Stimulated activated CD4-positive, alpha-beta T cell treated with anti-CD3 and anti-CD28 coated beads, Interleukin-1b, Interleukin-23, amount 100 ng/mL, for 24 hours (primary cell): Measurements from ENCODE around the gene UHRF1.
A peak's percentile ranks its signal among the peaks of the same experiment; 100 is the strongest.
"Not testable (repeated sequence)": the region's sequence is repeated elsewhere in the genome, so short reads cannot be mapped to it uniquely, and the experiment has no call there.

Source experiments
- DNase-seq, 4 experiments: peaks; one replicate each; pipeline ENCODE4 v3.0.0-alpha.2; 2020; ENCODE audit warnings: low read depth in 4 of 4, low spot score in 1 of 4

UHRF1 gene

GRCh38 chr19:4970558-4971423 is 61.5 kb downstream of the UHRF1 start:
- no peak for DNase-seq

GRCh38 chr19:4971424-4971793 is 62.1 kb downstream of the UHRF1 start:
- peak in 1 of 4 experiments; percentile 24 for DNase-seq

DNA sequence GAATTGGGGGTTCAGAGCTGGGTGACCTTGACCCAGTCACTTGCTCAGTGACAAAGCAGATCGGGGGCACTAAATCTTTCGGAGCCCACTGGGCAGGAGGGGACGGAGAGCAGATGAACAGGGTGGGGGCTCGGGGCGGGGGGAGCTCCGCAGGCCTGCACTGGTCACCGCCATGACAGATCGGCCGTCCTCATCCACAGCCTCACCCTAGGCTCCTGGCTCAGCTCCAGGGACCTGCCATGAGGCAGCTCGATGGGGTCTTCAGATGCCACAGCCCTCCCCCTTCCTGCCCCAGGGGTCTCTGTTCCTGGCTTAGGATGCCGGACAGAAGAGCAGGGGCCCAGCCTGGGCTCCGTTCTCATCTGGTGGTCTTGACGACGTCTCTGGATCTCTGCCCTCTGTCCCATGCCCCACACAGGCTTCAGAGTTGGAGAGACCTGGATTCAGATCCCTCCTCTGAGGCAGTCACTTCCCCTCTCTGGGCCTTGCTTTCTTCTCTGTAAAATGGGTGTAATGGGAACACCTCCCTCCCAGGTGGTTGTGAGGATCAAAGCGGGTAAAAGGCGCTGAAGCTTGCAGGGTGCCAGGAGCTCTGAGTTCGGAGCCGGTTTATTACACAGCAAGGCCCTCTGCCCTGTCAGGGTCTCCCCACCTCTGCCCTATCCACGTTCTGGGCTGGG is 62.7 kb downstream of the UHRF1 start:
- no peak for DNase-seq

- DNase-seq: no peak
Observed at GRCh38 chr19:4972509-4973230, 63.4 kb downstream of the UHRF1 start.

DNA sequence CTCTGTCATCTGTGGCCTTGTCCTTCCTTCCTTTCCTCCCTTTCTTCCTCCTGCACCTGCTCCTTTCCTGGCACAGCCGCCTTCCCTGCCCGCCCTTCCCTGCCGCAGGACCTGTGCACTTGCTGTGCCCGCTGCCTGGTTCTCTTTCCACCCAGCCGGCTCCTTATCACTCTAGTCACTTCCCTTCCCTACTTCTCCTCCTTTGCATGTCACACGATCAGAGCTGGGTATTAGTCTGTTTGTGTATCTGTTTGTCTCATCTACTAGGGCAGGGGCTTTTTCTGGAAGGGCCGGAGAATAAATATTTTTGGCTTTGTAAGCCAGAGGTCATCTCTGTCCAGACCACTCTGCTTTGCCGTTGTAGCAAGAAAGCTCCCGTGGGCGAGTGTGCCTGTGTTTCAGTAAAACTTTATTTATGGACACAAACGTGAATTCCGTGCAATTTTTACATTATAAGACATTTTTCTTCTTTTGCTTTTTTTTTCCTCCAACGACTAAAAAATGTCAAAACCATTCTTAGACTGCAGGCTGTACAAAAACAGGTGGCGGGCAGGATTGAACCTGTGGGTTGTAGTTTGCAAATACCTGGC is 65.7 kb downstream of the UHRF1 start:
- DNase-seq: no peak

GRCh38 chr19:4975601-4976000 is 66.3 kb downstream of the UHRF1 start:
- not testable (repeated sequence) for DNase-seq

GRCh38 chr19:4976401-4977298 is 67.3 kb downstream of the UHRF1 start:
- no peak for DNase-seq

DNA sequence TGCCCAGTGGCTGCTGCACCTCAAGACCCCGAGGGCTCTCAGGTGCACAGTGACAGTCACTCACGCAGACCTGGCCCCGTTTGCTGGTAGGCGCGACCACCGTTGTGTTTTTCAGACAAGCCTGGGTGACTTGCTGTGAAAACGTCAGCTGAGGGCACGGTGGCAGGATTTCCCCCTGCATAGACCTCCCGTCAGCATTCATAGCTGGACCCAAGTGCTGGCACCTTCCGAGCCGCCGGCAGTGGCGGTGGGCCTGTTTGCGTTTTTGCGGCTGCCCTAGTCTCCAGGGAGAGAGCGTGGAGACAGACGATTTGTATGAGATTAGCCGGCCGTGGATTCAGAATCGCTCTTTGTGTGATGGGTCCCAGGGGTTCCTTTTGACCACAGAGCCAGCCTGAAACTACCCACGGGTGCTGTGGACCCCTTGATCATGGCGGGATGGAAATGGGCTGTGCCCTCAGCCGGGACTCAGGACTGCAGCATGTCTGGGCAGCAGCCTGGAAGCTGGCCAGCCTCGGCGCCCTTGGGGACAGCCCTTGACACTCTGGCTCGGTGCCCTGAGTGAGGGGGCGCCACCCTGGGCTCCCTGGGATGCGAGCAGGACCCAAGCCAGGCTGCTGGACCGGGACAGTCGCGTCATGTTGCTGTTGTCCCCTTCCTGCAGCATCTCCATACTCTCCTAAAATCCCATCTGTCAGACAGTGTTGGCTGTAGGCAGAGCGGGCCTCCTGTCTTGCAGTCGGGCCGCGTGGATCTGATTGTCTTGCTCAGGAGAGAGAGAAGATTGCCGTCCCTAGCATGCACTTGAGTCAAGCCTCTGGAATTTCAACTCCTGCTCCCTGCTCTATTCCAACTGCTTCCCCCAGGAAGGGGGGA is 68.2 kb downstream of the UHRF1 start:
- DNase-seq: no peak

GRCh38 chr19:4979211-4979807 is 70.0 kb downstream of the UHRF1 start:
- DNase-seq: no peak

DNA sequence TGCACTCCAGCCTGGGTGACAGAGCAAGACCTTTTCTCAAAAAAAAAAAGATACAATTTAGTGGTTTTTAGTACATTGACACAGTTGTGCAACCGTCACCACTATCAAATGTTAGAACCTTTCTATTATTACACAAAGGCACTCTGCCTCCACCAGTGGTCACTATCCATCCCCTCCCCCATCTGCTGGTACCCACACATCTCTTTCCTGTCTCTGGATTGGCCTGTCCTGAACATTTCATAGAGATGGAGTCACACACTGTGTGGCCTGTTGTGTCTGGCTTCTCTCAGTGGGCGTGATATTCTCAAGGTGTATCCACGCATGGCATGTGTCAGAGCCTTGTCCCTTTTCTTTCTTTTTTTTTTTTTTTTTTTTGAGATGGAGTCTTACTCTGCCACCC is 70.8 kb downstream of the UHRF1 start:
- DNase-seq: no peak

GRCh38 chr19:4980838-4981680 is 71.8 kb downstream of the UHRF1 start:
- DNase-seq: no peak

DNA sequence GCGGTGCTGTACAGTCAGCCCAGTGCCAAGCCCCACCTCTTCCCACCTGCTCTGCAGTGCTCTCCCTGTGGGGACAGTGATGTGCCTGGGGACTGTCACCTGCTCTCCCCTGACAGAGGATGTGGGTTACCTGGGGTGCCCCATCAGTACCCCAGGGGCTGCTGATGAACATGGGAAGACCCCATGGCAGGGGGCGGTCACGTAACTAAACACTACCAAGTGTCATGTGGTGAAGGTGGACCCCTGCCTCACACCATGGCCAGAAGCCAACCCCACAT is 72.3 kb downstream of the UHRF1 start:
- no peak for DNase-seq

DNA sequence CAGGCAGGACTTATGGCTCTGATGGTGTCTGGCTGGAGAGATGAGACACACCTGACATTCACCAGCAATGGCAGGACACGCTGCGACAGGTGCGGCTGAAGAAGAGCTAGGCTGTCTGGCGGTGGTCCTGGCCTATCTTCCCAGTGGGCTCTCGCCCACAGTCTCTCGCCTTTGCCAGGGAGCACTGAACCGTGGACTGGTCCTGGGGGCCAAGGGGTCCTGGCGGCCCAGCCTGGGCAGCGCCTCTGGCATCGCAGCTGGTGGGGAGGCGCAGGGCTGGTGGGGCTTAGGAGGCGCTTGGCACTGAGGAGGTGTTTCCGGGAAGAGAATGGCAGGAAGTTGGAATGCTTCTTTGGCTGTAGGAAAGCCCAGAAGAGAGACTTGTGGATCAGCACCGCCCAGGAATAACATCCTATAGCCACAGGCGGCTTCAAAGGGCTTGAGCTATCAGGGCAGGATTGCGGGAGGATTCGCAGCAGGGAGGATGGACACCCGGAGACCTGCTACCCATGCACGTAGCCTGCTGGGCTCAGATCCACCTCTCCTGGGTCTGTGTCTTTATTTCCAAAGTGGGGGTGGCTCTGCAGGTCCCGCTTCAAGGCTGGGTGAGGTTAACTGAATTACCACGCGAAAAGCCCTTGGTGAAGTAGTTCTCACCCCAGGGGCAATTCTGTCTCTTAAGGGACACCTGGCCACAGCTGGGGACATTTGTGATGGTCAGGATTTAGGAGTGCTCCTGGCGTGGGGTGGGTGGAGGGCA is 74.2 kb downstream of the UHRF1 start:
- no peak for DNase-seq

DNA sequence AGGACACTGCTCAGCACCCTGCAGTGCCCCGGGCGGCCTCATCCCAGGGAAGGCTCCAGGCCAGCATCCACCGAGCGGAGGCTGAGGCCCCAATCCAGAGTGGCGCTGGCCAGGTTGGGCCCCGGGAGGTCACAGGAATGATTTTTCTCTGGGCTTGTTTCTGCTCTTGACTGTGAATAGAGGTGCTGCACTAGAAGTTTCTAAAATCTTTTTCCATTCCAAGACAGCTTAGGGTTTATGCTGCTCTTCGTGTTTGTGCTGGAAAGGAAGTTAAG is 74.7 kb downstream of the UHRF1 start:
- DNase-seq: no peak

- no peak for DNase-seq
Observed at GRCh38 chr19:4984438-4984990, 75.2 kb downstream of the UHRF1 start.

DNA sequence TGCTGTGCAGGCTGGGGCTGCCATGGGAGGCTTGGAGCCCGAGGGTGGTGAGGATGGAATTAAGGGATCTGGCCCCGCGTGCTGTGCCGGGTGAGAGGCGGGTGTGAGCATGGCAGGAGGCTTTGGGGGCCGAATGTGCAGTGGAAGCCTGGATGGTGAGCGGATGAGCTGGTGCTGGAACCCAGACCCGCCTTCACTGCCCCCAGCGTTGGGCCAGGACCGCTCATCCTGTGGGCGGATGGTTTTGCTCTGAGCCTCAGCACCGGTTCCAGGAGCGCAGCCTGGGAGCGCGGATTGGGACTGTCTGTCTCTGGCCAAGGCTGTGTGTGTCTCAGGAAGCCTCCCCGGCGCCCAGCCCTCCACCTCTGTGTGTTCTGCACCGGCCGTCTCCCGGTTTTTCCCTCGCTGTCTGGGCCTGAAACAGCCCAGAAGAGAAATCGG is 76.3 kb downstream of the UHRF1 start:
- no peak for DNase-seq

GRCh38 chr19:4986056-4986455 is 76.8 kb downstream of the UHRF1 start:
- no peak for DNase-seq

DNA sequence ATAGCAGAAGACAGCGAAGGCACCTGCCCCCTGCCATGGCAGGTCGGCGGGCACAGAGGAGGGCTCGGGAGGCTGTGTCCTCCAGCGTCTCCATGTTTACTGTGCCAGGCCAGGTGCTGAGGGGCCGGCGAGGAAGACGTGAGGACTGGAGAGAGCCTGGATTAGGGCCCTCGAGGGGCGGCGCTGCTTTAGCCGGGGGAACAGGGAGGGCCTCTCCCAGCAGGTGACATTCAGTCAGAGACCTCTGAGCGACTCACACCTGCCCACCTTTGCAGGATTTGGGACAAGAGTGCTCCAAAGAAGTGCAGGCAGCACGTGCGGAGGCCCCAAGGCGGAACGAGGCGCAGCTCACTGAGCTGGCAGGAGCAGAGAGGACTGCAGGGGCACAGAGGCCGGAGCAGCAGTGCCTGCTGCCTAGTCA is 77.2 kb downstream of the UHRF1 start:
- no peak for DNase-seq
